ENCODE results near the gene GTF3C5.

DNA sequence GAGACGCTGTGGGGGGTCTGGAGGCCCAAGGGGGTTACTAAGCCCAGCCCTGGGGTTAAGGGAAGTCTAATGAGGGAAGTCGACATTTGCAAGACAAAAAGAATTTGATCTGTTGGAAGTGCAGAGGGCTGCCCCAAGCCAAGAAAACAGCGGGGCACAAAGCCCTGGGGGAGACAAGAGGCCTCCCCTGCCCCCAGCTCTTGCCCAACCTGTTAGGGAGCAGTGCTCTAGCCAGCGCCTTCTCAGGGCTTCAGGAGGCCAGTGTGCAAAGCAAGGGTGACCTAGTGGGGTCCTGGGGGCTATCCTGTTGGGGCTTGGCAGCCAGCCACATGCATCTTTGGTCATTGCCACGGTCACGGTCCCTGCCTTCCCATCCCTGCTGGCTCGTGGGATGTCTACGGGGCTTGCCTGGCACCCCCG, 27.1 kb upstream of the GTF3C5 start:
- TF ChIP-seq CTCF (IDR thresholded peaks at IDR 0.05) (no peak), POLR2AphosphoS5 (IDR thresholded peaks at IDR 0.05) (no peak)

All from prostate gland (tissue), 2 donors.